ENCODE measurements around the gene ADH1A.

Gene ADH1A

GRCh38 chr4:99290848-99291786 lies at the start of gene ADH1A:
Gene ADH1A (minus strand): TSS chr4:99290985. CDS start chr4:99290914, 71 bp downstream.
- Histone ChIP-seq H3K27me3 (ENCODE audit: insufficient read depth, insufficient read length) (no peaks in the 10 kb centered on the region), H3K36me3 (ENCODE audit: insufficient read depth, insufficient read length, low read length) (no peaks in the 10 kb centered on the region), H3K9me3 (ENCODE audit: insufficient read depth, low read length) (no peaks in the 10 kb centered on the region), H3K4me1 (ENCODE audit: insufficient read depth, insufficient read length) (no peaks in the 10 kb centered on the region), H3K4me3 (ENCODE audit: insufficient read length, low read depth) (no peak within 1 kb of the TSS), H3K9ac (ENCODE audit: insufficient read length, low read depth) (no peak within 1 kb of the TSS)
- TF ChIP-seq YY1 (IDR thresholded peaks at IDR 0.05; ENCODE audit: insufficient read depth, insufficient read length) (no peak), ZNF274 (IDR thresholded peaks at IDR 0.05; ENCODE audit: low read depth, low read length) (no peak), SUZ12 (IDR thresholded peaks at IDR 0.05; ENCODE audit: extremely low read depth, insufficient read depth, insufficient read length) (no peak)
- DNase-seq (ENCODE audit: low read depth, low spot score): no peak

- no peaks in the 10 kb centered on the region for H3K4me1 ChIP-seq (ENCODE audit: insufficient read depth, insufficient read length)
- H3K27me3 ChIP-seq (ENCODE audit: insufficient read depth, insufficient read length): no peaks in the 10 kb centered on the region
- no peaks in the 10 kb centered on the region for H3K9me3 ChIP-seq (ENCODE audit: insufficient read depth, low read length)
- H3K4me3 ChIP-seq (ENCODE audit: insufficient read length, low read depth): no peak overlapping the region
- TF ChIP-seq ZNF274 (IDR thresholded peaks at IDR 0.05; ENCODE audit: low read depth, low read length) (no peak), YY1 (IDR thresholded peaks at IDR 0.05; ENCODE audit: insufficient read depth, insufficient read length) (no peak), SUZ12 (IDR thresholded peaks at IDR 0.05; ENCODE audit: extremely low read depth, insufficient read depth, insufficient read length) (no peak)
- DNase-seq (ENCODE audit: low read depth, low spot score): no peak
- no peaks in the 10 kb centered on the region for H3K36me3 ChIP-seq (ENCODE audit: insufficient read depth, insufficient read length, low read length)
- H3K9ac ChIP-seq (ENCODE audit: insufficient read length, low read depth): no peak overlapping the region
Measured at GRCh38 chr4:99339172-99339571, 48.4 kb upstream of the ADH1A start.

- DNase-seq (ENCODE audit: low read depth, low spot score): no peak
- TF ChIP-seq ZNF274 (IDR thresholded peaks at IDR 0.05; ENCODE audit: low read depth, low read length): no peak
- no peak for TF ChIP-seq SUZ12 (IDR thresholded peaks at IDR 0.05; ENCODE audit: extremely low read depth, insufficient read depth, insufficient read length)
- no peak for TF ChIP-seq YY1 (IDR thresholded peaks at IDR 0.05; ENCODE audit: insufficient read depth, insufficient read length)
Measured at GRCh38 chr4:99336553-99336952, 45.8 kb upstream of the ADH1A start.

GRCh38 chr4:99334880-99335279 lies 44.1 kb upstream of the ADH1A start:
- no peaks in the 10 kb centered on the region for H3K4me1 ChIP-seq (ENCODE audit: insufficient read depth, insufficient read length)
- H3K27me3 ChIP-seq (ENCODE audit: insufficient read depth, insufficient read length): no peaks in the 10 kb centered on the region
- H3K9me3 ChIP-seq (ENCODE audit: insufficient read depth, low read length): no peaks in the 10 kb centered on the region
- DNase-seq (ENCODE audit: low read depth, low spot score): no peak
- TF ChIP-seq SUZ12 (IDR thresholded peaks at IDR 0.05; ENCODE audit: extremely low read depth, insufficient read depth, insufficient read length) (no peak), YY1 (IDR thresholded peaks at IDR 0.05; ENCODE audit: insufficient read depth, insufficient read length) (no peak)
- H3K4me3 ChIP-seq (ENCODE audit: insufficient read length, low read depth): no peak overlapping the region
- H3K9ac ChIP-seq (ENCODE audit: insufficient read length, low read depth): no peak overlapping the region
- H3K36me3 ChIP-seq (ENCODE audit: insufficient read depth, insufficient read length, low read length): no peaks in the 10 kb centered on the region

More at GRCh38 chr4:99336553-99336952, 45.8 kb upstream of the ADH1A start:
- Histone ChIP-seq H3K4me1 (ENCODE audit: insufficient read depth, insufficient read length) (no peaks in the 10 kb centered on the region), H3K27me3 (ENCODE audit: insufficient read depth, insufficient read length) (no peaks in the 10 kb centered on the region), H3K9ac (ENCODE audit: insufficient read length, low read depth) (no peak overlapping the region), H3K4me3 (ENCODE audit: insufficient read length, low read depth) (no peak overlapping the region), H3K36me3 (ENCODE audit: insufficient read depth, insufficient read length, low read length) (no peaks in the 10 kb centered on the region), H3K9me3 (ENCODE audit: insufficient read depth, low read length) (no peaks in the 10 kb centered on the region)

GRCh38 chr4:99330648-99331047 lies 39.9 kb upstream of the ADH1A start:
- no peak for TF ChIP-seq ZNF274 (IDR thresholded peaks at IDR 0.05; ENCODE audit: low read depth, low read length)
- no peak for TF ChIP-seq YY1 (IDR thresholded peaks at IDR 0.05; ENCODE audit: insufficient read depth, insufficient read length)
- TF ChIP-seq SUZ12 (IDR thresholded peaks at IDR 0.05; ENCODE audit: extremely low read depth, insufficient read depth, insufficient read length): no peak
- Histone ChIP-seq H3K9ac (ENCODE audit: insufficient read length, low read depth) (no peak overlapping the region), H3K36me3 (ENCODE audit: insufficient read depth, insufficient read length, low read length) (no peaks in the 10 kb centered on the region), H3K27me3 (ENCODE audit: insufficient read depth, insufficient read length) (no peaks in the 10 kb centered on the region), H3K4me1 (ENCODE audit: insufficient read depth, insufficient read length) (no peaks in the 10 kb centered on the region), H3K9me3 (ENCODE audit: insufficient read depth, low read length) (0 out of 2 replicates have a peak, but pooled peaks cover 5% of the 10 kb centered on the region), H3K4me3 (ENCODE audit: insufficient read length, low read depth) (no peak overlapping the region)
- no peak for DNase-seq (ENCODE audit: low read depth, low spot score)

GRCh38 chr4:99329876-99330275 lies 39.1 kb upstream of the ADH1A start:
- H3K9ac ChIP-seq (ENCODE audit: insufficient read length, low read depth): no peak overlapping the region
- TF ChIP-seq ZNF274 (IDR thresholded peaks at IDR 0.05; ENCODE audit: low read depth, low read length): no peak
- TF ChIP-seq YY1 (IDR thresholded peaks at IDR 0.05; ENCODE audit: insufficient read depth, insufficient read length): no peak
- TF ChIP-seq SUZ12 (IDR thresholded peaks at IDR 0.05; ENCODE audit: extremely low read depth, insufficient read depth, insufficient read length): no peak
- no peak for DNase-seq (ENCODE audit: low read depth, low spot score)
- no peaks in the 10 kb centered on the region for H3K4me1 ChIP-seq (ENCODE audit: insufficient read depth, insufficient read length)
- no peak overlapping the region for H3K4me3 ChIP-seq (ENCODE audit: insufficient read length, low read depth)
- no peaks in the 10 kb centered on the region for H3K27me3 ChIP-seq (ENCODE audit: insufficient read depth, insufficient read length)
- H3K9me3 ChIP-seq (ENCODE audit: insufficient read depth, low read length): 0 out of 2 replicates have a peak, but pooled peaks cover 5% of the 10 kb centered on the region
- no peaks in the 10 kb centered on the region for H3K36me3 ChIP-seq (ENCODE audit: insufficient read depth, insufficient read length, low read length)

- TF ChIP-seq YY1 (IDR thresholded peaks at IDR 0.05; ENCODE audit: insufficient read depth, insufficient read length) (no peak), SUZ12 (IDR thresholded peaks at IDR 0.05; ENCODE audit: extremely low read depth, insufficient read depth, insufficient read length) (no peak), ZNF274 (IDR thresholded peaks at IDR 0.05; ENCODE audit: low read depth, low read length) (no peak)
- DNase-seq (ENCODE audit: low read depth, low spot score): no peak
- H3K4me3 ChIP-seq (ENCODE audit: insufficient read length, low read depth): no peak overlapping the region
- H3K36me3 ChIP-seq (ENCODE audit: insufficient read depth, insufficient read length, low read length): no peaks in the 10 kb centered on the region
- H3K27me3 ChIP-seq (ENCODE audit: insufficient read depth, insufficient read length): no peaks in the 10 kb centered on the region
- H3K4me1 ChIP-seq (ENCODE audit: insufficient read depth, insufficient read length): no peaks in the 10 kb centered on the region
- H3K9me3 ChIP-seq (ENCODE audit: insufficient read depth, low read length): 0 out of 2 replicates have a peak, but pooled peaks cover 5% of the 10 kb centered on the region
- H3K9ac ChIP-seq (ENCODE audit: insufficient read length, low read depth): no peak overlapping the region
Measured at GRCh38 chr4:99324979-99325378, 34.2 kb upstream of the ADH1A start.
